Peyer's patch (tissue), 4 donors: ENCODE data around the gene FLOT1.

Experiments
- POLR2A ChIP-seq, 2 donors: fragments of 450-650 bp; IDR thresholded peaks; one replicate each; pipeline ENCODE4 v1.5.1; 2017; ENCODE audit warnings: antibody characterized with exemption in 2 of 2, mild to moderate bottlenecking in 2 of 2, moderate library complexity in 2 of 2
- TF ChIP-seq, protein P1 (sequence below), 6 experiments: fragments of 450-650 bp in 4 of 6; fragments of 200-600 bp in 2 of 6; sonication (generic) in 1 of 6; IDR thresholded peaks; one replicate each; pipeline ENCODE4 v1.5.1; 2017 to 2019; ENCODE audit warnings: antibody characterized with exemption in 6 of 6, mild to moderate bottlenecking in 3 of 6, moderate library complexity in 1 of 6

DNA sequence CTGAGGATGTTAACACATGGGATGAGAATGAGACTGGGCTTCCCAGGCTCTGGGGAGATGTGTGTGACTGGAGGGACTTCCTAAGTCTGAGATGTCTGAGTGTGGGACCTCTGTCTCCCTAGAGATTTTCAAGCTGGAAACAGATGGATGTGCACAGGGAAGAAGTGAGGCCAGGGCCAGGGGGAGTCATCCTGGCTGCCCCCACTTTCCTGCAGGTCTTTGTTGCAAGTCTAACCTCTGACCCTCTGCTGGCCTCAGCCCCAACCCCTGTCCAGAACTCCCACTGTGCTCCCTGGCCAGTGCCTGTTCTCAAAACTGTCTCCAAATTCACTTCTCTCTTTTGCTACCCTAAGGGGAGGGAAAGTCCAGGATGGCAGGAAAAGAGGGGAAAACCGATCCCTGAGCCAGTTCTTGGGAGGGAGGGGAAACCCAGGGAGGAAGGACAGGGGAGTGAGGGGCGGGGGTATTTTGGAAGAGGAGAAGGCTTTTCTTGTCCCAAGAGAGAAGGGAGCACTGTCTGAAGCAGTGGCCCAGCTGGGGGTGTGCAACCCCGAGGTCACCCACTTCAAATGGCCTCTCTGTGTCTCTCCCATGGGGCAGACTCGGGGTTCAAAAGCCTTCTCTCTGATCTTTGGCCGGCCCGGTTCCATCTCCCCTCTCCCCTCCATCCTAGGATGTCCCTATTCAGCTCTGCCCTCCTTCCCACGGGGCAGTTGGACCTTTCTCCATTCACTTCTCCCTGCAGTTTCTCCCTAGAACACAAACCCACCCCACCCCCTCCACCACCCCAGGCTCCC, 59.1 kb downstream of the FLOT1 start:
- no peak for TF ChIP-seq POLR2A (IDR thresholded peaks at IDR 0.05)
- TF ChIP-seq, protein P1, sequence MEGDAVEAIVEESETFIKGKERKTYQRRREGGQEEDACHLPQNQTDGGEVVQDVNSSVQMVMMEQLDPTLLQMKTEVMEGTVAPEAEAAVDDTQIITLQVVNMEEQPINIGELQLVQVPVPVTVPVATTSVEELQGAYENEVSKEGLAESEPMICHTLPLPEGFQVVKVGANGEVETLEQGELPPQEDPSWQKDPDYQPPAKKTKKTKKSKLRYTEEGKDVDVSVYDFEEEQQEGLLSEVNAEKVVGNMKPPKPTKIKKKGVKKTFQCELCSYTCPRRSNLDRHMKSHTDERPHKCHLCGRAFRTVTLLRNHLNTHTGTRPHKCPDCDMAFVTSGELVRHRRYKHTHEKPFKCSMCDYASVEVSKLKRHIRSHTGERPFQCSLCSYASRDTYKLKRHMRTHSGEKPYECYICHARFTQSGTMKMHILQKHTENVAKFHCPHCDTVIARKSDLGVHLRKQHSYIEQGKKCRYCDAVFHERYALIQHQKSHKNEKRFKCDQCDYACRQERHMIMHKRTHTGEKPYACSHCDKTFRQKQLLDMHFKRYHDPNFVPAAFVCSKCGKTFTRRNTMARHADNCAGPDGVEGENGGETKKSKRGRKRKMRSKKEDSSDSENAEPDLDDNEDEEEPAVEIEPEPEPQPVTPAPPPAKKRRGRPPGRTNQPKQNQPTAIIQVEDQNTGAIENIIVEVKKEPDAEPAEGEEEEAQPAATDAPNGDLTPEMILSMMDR (IDR thresholded peaks at IDR 0.05) = no peak
